HCT116 (cell line): ENCODE results near the gene SLF1. TPM values are rescaled to one million over a fixed set of nuclear protein-coding genes. Genes with fewer than 3 reads are reported as not detected.

Experiments used
- ATAC-seq: fragments of 200-7000 bp; cut with Tn5 transposase; 2 replicates; pipeline ENCODE4 v1.9.1; 2020; ENCODE audit warnings: mild to moderate bottlenecking, moderate library complexity
- BruUV-seq: library from RNA; stranded (reverse); fragments of 400-500 nt; replicated peaks from 2 replicates; lab custom pipeline; 2021; lab: Mats Ljungman, UMichigan
- CTCF ChIA-PET: fragments of 300-600 bp; sonication (Branson Sonifier 250); formaldehyde crosslinking; loops from one replicate; lab custom pipeline; 2021; ENCODE audit warnings: antibody characterized with exemption; lab: Charles Lee
- POLR2A ChIA-PET: fragments of 300-600, 350-600 bp; sonication (Branson Sonifier 250); formaldehyde crosslinking; loops from one replicate; lab custom pipeline; 2021; ENCODE audit warnings: antibody characterized with exemption; lab: Charles Lee
- RAD21 ChIA-PET, 2 experiments: fragments of 300-600 bp; sonication (Branson Sonifier 250); formaldehyde crosslinking; loops; one replicate each; lab custom pipeline; 2023; ENCODE audit warnings: low total read pairs in 2 of 2; ENCODE audit not compliant: uncharacterized antibody in 2 of 2, unreplicated experiment in 2 of 2, low non-redundant PET in 1 of 2; lab: Charles Lee
- DNase-seq: peaks from one replicate; pipeline ENCODE4 v3.0.0-alpha.2; 2010; ENCODE audit warnings: low read depth, low spot score
- H2AFZ ChIP-seq: fragments of 200-600 bp; shearing (Covaris generic), sonication (generic); 2 replicates; pipeline ENCODE4 v1.6.1; 2017; ENCODE audit warnings: low read depth, mixed run types, mixed read lengths, antibody characterized with exemption, low read length; ENCODE audit not compliant: poor library complexity, severe bottlenecking
- H3K27ac ChIP-seq: 2 replicates; pipeline ENCODE4 v1.5.1; 2012; ENCODE audit warnings: low read depth, low read length
- H3K27me3 ChIP-seq: fragments of 200-600 bp; sonication (generic); 2 replicates; pipeline ENCODE4 v1.6.1; 2016; ENCODE audit warnings: mixed run types, low read length, mixed read lengths; ENCODE audit not compliant: insufficient read depth
- H3K36me3 ChIP-seq, 2 experiments: fragments of 200-500 bp in 1 of 2; fragments of 200-600 bp in 1 of 2; sonication (Bioruptor generic) in 1 of 2; sonication (generic) in 1 of 2; 2 replicates each; pipeline versions ENCODE4 v1.5.1 to v1.6.1; 2014 to 2016; ENCODE audit warnings: low read length in 2 of 2, inconsistent platforms in 1 of 2, mixed read lengths in 1 of 2, mixed run types in 1 of 2; ENCODE audit not compliant: insufficient read depth in 2 of 2, control insufficient read depth in 1 of 2
- H3K4me1 ChIP-seq, 2 experiments: fragments of 200-600 bp in 1 of 2; sonication (generic) in 1 of 2; 2 replicates each; pipeline versions ENCODE4 v1.5.1 to v1.6.1; 2012 to 2017; ENCODE audit warnings: low read length in 2 of 2, inconsistent platforms in 1 of 2, mild to moderate bottlenecking in 1 of 2, mixed read lengths in 1 of 2, mixed run types in 1 of 2, moderate library complexity in 1 of 2; ENCODE audit not compliant: insufficient read depth in 2 of 2, control insufficient read depth in 1 of 2
- H3K4me2 ChIP-seq: fragments of 200-600 bp; sonication (generic); 2 replicates; pipeline ENCODE4 v1.6.1; 2017; ENCODE audit warnings: mixed run types, low read length, mixed read lengths
- H3K4me3 ChIP-seq, 2 experiments: fragments of 200-600 bp in 1 of 2; sonication (generic) in 1 of 2; replicated peaks in 1 of 2; 2 replicates each; pipeline ENCODE4 v1.5.1; 2011 to 2016; ENCODE audit warnings: low read length in 2 of 2, control low read depth in 1 of 2, low read depth in 1 of 2, mild to moderate bottlenecking in 1 of 2, mixed read lengths in 1 of 2, mixed run types in 1 of 2
- H3K79me2 ChIP-seq: fragments of 200-600 bp; sonication (generic); 2 replicates; pipeline ENCODE4 v1.6.1; 2017; ENCODE audit warnings: mild to moderate bottlenecking, mixed run types, low read length, moderate library complexity, mixed read lengths; ENCODE audit not compliant: insufficient read depth
- H3K9ac ChIP-seq: fragments of 200-600 bp; sonication (generic); 2 replicates; pipeline ENCODE4 v1.6.1; 2016; ENCODE audit warnings: low read length, mixed read lengths
- H3K9me2 ChIP-seq: fragments of 200-600 bp; sonication (generic), shearing (Covaris generic); 2 replicates; pipeline ENCODE4 v1.6.1; 2017; ENCODE audit warnings: mixed run types, mild to moderate bottlenecking, moderate library complexity; ENCODE audit not compliant: insufficient read depth
- H3K9me3 ChIP-seq, 2 experiments: fragments of 200-500 bp in 1 of 2; fragments of 200-600 bp in 1 of 2; sonication (Bioruptor generic) in 1 of 2; sonication (generic) in 1 of 2; 2 replicates each; pipeline ENCODE4 v1.6.1; 2014 to 2017; ENCODE audit warnings: low read length in 2 of 2, mixed read lengths in 2 of 2, inconsistent platforms in 1 of 2, low read depth in 1 of 2, mild to moderate bottlenecking in 1 of 2, mixed run types in 1 of 2, moderate library complexity in 1 of 2; ENCODE audit not compliant: control insufficient read depth in 1 of 2, insufficient read depth in 1 of 2
- H4K20me1 ChIP-seq: fragments of 200-600 bp; sonication (generic), shearing (Covaris generic); 2 replicates; pipeline ENCODE4 v1.6.1; 2017; ENCODE audit warnings: mixed run types, mild to moderate bottlenecking, moderate library complexity; ENCODE audit not compliant: insufficient read depth
- CBX3 ChIP-seq: IDR thresholded peaks from 2 replicates; pipeline ENCODE4 v1.6.1; 2012; ENCODE audit warnings: low read depth
- CEBPB ChIP-seq: IDR thresholded peaks from 2 replicates; pipeline ENCODE4 v1.6.1; 2012; ENCODE audit warnings: low read depth
- CTCF ChIP-seq, 3 experiments: fragments of 200-600 bp in 1 of 3; sonication (generic) in 1 of 3; IDR thresholded peaks in 2 of 3; conservative IDR thresholded peaks in 1 of 3; 2 replicates each; pipeline ENCODE4 v1.5.1; 2012 to 2017; ENCODE audit warnings: low read depth in 2 of 3, low read length in 2 of 3, antibody characterized with exemption in 1 of 3, borderline replicate concordance in 1 of 3, control low read depth in 1 of 3, mild to moderate bottlenecking in 1 of 3, mixed read lengths in 1 of 3, mixed run types in 1 of 3, moderate library complexity in 1 of 3; ENCODE audit not compliant: insufficient read depth in 1 of 3
- EGR1 ChIP-seq: IDR thresholded peaks from 2 replicates; pipeline ENCODE4 v1.6.1; 2012; ENCODE audit warnings: low read depth
- ELF1 ChIP-seq: IDR thresholded peaks from 2 replicates; pipeline ENCODE4 v1.6.1; 2012; ENCODE audit warnings: low read depth, borderline replicate concordance
- EZH2phosphoT487 ChIP-seq: fragments of 200-600 bp; IDR thresholded peaks from 2 replicates; pipeline ENCODE4 v1.6.1; 2018; ENCODE audit warnings: antibody characterized with exemption, borderline replicate concordance
- FOSL1 ChIP-seq: IDR thresholded peaks from 2 replicates; pipeline ENCODE4 v1.6.1; 2012; ENCODE audit warnings: low read depth
- JUND ChIP-seq: IDR thresholded peaks from 2 replicates; pipeline ENCODE4 v1.6.1; 2012
- MAX ChIP-seq: IDR thresholded peaks from 2 replicates; pipeline ENCODE4 v1.6.1; 2012
- POLR2A ChIP-seq: IDR thresholded peaks from 2 replicates; pipeline ENCODE4 v1.7.0; 2011; ENCODE audit warnings: borderline replicate concordance; ENCODE audit not compliant: insufficient read depth, insufficient read length; ENCODE audit errors: extremely low read depth
- POLR2AphosphoS5 ChIP-seq: IDR thresholded peaks from 2 replicates; pipeline ENCODE4 v1.6.1; 2011; ENCODE audit warnings: mild to moderate bottlenecking, low read depth, low read length, moderate library complexity
- RAD21 ChIP-seq: IDR thresholded peaks from 2 replicates; pipeline ENCODE4 v1.6.1; 2012; ENCODE audit warnings: low read depth, mild to moderate bottlenecking
- REST ChIP-seq: IDR thresholded peaks from 2 replicates; pipeline ENCODE4 v1.6.1; 2012; ENCODE audit warnings: low read depth
- SIN3A ChIP-seq: IDR thresholded peaks from 2 replicates; pipeline ENCODE4 v1.6.1; 2012; ENCODE audit warnings: low read depth
- SP1 ChIP-seq: IDR thresholded peaks from 2 replicates; pipeline ENCODE4 v1.6.1; 2012; ENCODE audit warnings: low read depth
- SRF ChIP-seq: IDR thresholded peaks from 2 replicates; pipeline ENCODE4 v1.6.1; 2012; ENCODE audit warnings: low read depth
- TCF7L2 ChIP-seq: IDR thresholded peaks from 2 replicates; pipeline ENCODE4 v1.7.0; 2011; ENCODE audit warnings: borderline replicate concordance, inconsistent platforms; ENCODE audit not compliant: insufficient read depth, insufficient read length; ENCODE audit errors: extremely low read depth
- YY1 ChIP-seq: IDR thresholded peaks from 2 replicates; pipeline ENCODE4 v1.6.1; 2011; ENCODE audit warnings: low read length, low read depth, moderate library complexity, mild to moderate bottlenecking; ENCODE audit not compliant: insufficient replicate concordance; ENCODE audit errors: extremely low read depth
- ZFX ChIP-seq: fragments of 450-650 bp; IDR thresholded peaks from 2 replicates; pipeline ENCODE4 v1.6.1; 2017
- ZNF274 ChIP-seq: fragments of 200-500 bp; sonication (Bioruptor generic); IDR thresholded peaks from 2 replicates; pipeline ENCODE4 v1.6.1; 2014; ENCODE audit warnings: mild to moderate bottlenecking, low read depth, low read length, inconsistent platforms
- intact Hi-C: fragments of 100-400 bp; cut with micrococcal nuclease; formaldehyde crosslinking; loops from 2 replicates; pipeline ENCODE4 v1.10.0; 2022
- total RNA-seq: library from RNA; stranded (reverse); gene quantifications from one replicate; pipeline ENCODE4 v1.2.1, GENCODE V29; 2021; ENCODE audit not compliant: unreplicated experiment

The SLF1 gene
- total RNA-seq, 1 experiment from 2014 or later, result 10.4 TPM

DNA sequence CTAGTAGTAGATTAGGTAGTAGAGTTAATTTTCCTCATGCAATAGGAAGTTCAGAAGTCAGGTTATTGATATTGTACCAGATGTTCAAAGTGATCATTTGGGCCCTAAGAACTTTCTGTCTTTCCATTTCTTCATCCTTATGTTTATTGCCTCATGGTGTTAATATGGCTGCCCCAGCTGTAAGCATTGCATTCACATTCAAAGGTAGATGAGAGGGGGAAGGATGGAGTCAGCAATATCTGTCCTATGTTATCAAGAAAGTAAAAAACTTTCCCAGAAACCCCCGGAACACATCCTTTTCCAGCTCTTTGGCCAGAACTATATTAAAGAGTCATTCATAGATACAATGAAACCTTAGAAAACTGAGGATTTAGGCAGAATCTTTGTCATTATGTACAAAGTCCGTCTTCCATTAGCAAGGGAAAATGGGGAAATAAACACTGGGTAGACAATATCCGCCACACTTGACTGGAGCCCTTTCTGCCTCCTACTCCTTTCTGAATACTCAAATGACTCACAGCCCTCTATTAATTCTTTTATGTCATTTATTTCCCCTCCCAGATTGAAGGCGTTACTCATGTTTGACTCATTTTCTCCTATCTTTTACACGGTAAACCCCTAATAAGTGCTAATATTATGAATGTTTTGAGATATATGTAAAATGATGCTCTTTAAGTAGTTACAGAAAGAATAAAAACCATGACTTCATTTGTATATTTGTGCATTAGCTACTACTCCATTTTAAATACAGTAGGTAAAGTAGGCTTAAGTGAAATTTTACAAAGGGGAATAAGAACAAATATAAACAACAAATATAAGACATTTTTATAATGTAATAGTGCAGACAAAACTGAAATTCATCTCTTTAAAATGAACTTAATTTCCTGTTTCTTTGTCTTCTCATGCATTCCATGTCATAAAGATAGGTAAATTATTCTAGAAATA lies 127.6 kb downstream of the SLF1 start:
- Histone ChIP-seq H4K20me1 (no peaks in the 10 kb centered on the region), H3K9ac (no peak overlapping the region), H3K9me2 (no peaks in the 10 kb centered on the region), H3K9me3 (no peaks in the 10 kb centered on the region), H3K27ac (no peak overlapping the region), H3K4me1 (0 out of 4 replicates have a peak, but pooled peaks cover 0 to 3% of the 10 kb centered on the region in 2 experiments), H3K4me3 (no peak overlapping the region), H2AFZ (no peak overlapping the region), H3K79me2 (no peaks in the 10 kb centered on the region), H3K4me2 (no peak overlapping the region), H3K27me3 (no peaks in the 10 kb centered on the region), H3K36me3 (no peaks in the 10 kb centered on the region)
- CTCF ChIA-PET, result interaction anchor here (1.1 kb wide), 1 partner anchor 148 kb away, joined by 4 read pairs; no protein-coding TSS in a partner anchor
- DNase-seq (no peak), ATAC-seq (no peak)
- TF ChIP-seq SP1 (no peak), SRF (no peak), CBX3 (no peak), CTCF (IDR thresholded peaks at IDR 0.05 in 2 of 3, conservative IDR thresholded peaks at IDR 0.05 in 1 of 3; ENCODE audit: borderline replicate concordance in 1 of 3, insufficient read depth in 1 of 3, low read depth in 2 of 3, low read length in 2 of 3) (no peak), MAX (no peak), EZH2phosphoT487 (no peak), RAD21 (no peak), FOSL1 (no peak), EGR1 (no peak), POLR2AphosphoS5 (no peak), ZNF274 (no peak), SIN3A (no peak), YY1 (no peak), ZFX (no peak), JUND (no peak), REST (no peak), ELF1 (no peak), POLR2A (no peak), CEBPB (no peak), TCF7L2 (no peak)
- intact Hi-C loops, result no loop called here
- no TSS peak for BruUV-seq
- RAD21 ChIA-PET, result no interaction called here
- POLR2A ChIA-PET, result no interaction called here
